GM12892 (cell line): Measurements from ENCODE around the gene KCNK10.

Experiments used
- POLR2A ChIP-seq: IDR thresholded peaks from 2 replicates; pipeline ENCODE4 v1.6.1; 2011; ENCODE audit warnings: low read depth, low read length, control low read depth
- POLR2AphosphoS5 ChIP-seq: IDR thresholded peaks from 2 replicates; pipeline ENCODE4 v1.6.1; 2011; ENCODE audit warnings: low read depth, low read length, control low read depth

DNA sequence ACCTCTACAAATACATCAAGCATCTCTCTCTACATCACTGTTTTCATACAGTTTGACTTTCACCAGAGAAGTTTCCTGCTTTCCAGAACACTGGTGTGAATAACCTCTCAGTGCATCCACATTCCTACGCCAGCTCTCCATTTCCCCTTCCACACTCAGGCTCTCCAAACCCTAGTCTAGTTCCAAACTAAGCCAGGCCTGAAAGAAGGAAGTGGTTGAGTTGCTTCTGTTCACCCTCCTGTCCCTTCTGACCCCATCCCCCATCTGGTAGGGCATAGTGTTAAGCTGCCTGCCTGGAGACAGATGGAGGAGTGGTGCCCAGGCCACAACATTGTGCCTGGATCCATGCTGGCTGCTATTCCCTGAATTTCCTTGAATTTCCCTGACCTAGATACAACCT, 185.7 kb downstream of the KCNK10 start:
- TF ChIP-seq POLR2A (no peak), POLR2AphosphoS5 (no peak)
